ENCODE data around the gene S100A1. TPM values are rescaled to one million over a fixed set of nuclear protein-coding genes. Genes with fewer than 3 reads are reported as not detected.

The S100A1 gene
- total and polyA plus RNA-seq, 2 of the 8 experiments (the other 6 are each of a cell fraction or from before 2014, with no cell fraction given), result 2.0 TPM; not detected in 1

GRCh38 chr1:153619171-153619570, 9.1 kb upstream of the S100A1 start (continued):
- TF ChIP-seq BCL11A (IDR thresholded peaks at IDR 0.05; ENCODE audit: low read depth in 2 of 2, low read length in 2 of 2) (no peak), GTF2F1 (IDR thresholded peaks at IDR 0.05; ENCODE audit: borderline replicate concordance, low read depth, low read length) (no peak)

Data from H1 (cell line).